ENCODE results near the gene PLLP.

DNA sequence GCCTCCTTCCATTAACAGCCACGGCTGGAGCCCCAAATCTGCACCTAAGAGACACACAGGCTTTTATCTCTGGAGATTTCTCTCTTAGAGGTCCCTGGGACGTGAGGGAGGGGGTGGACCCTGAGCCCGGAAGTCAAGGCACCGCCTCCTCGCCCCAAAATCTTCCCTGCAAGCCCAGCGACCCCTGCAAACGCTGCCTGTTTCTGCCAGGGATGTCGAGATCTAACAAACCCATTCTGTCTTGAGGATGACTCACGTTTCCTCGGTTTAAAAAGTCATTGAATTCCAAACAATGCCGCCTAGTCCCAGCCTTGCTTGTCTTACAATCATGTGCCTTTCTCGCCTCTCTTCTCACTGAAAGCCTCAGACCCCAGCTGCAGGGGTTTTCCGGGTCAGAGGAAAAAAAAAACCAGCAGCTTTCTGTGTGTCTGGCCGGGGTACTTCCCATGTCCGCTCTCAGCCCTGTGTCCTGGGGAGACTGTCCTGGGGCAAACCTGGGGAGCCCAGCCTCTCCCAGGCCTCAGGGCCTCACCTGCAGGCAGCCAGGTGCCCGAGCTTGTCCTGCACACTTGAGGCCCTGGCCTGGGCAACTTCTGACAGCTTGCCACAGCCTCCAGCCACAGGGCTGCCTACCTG lies 24.1 kb downstream of the PLLP start:
- TF ChIP-seq, protein P1, sequence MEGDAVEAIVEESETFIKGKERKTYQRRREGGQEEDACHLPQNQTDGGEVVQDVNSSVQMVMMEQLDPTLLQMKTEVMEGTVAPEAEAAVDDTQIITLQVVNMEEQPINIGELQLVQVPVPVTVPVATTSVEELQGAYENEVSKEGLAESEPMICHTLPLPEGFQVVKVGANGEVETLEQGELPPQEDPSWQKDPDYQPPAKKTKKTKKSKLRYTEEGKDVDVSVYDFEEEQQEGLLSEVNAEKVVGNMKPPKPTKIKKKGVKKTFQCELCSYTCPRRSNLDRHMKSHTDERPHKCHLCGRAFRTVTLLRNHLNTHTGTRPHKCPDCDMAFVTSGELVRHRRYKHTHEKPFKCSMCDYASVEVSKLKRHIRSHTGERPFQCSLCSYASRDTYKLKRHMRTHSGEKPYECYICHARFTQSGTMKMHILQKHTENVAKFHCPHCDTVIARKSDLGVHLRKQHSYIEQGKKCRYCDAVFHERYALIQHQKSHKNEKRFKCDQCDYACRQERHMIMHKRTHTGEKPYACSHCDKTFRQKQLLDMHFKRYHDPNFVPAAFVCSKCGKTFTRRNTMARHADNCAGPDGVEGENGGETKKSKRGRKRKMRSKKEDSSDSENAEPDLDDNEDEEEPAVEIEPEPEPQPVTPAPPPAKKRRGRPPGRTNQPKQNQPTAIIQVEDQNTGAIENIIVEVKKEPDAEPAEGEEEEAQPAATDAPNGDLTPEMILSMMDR (IDR thresholded peaks at IDR 0.05), result no peak
- TF ChIP-seq POLR2A (IDR thresholded peaks at IDR 0.05), result no peak
